K562 (cell line): ENCODE measurements around the gene LDAF1. TPM values are rescaled to one million over a fixed set of nuclear protein-coding genes. Genes with fewer than 3 reads are reported as not detected.

ENCODE experiments used
- CBFA2T2 ChIP-seq: fragments of 450-650 bp; conservative IDR thresholded peaks from 2 replicates; pipeline ENCODE4 v1.6.1; 2017; ENCODE audit warnings: mild to moderate bottlenecking
- GATA2 ChIP-seq: sonication (generic); formaldehyde crosslinking; IDR thresholded peaks from 2 replicates; pipeline ENCODE4 v1.4.0; 2020; ENCODE audit warnings: mild to moderate bottlenecking, missing genetic modification reagents
- NR3C1 ChIP-seq: sonication (generic); formaldehyde crosslinking; IDR thresholded peaks from 2 replicates; pipeline ENCODE4 v1.8.1; 2022; ENCODE audit warnings: missing genetic modification reagents
- SOX6 ChIP-seq: fragments of 450-650 bp; IDR thresholded peaks from 2 replicates; pipeline ENCODE4 v1.6.1; 2014; ENCODE audit warnings: mild to moderate bottlenecking
- SPI1 ChIP-seq: IDR thresholded peaks from 2 replicates; pipeline ENCODE4 v1.6.1; 2011; ENCODE audit warnings: low read depth, low read length, control low read depth, borderline replicate concordance
- TAF1 ChIP-seq: IDR thresholded peaks from 2 replicates; pipeline ENCODE4 v1.6.1; 2011; ENCODE audit warnings: mild to moderate bottlenecking, low read length, moderate library complexity; ENCODE audit not compliant: insufficient read depth, control insufficient read depth, severe bottlenecking; ENCODE audit errors: extremely low read depth
- TARDBP ChIP-seq: fragments of 450-650 bp; IDR thresholded peaks from 2 replicates; pipeline ENCODE4 v1.6.1; 2016
- TEAD1 ChIP-seq, 2 experiments: fragments of 450-650 bp in 1 of 2; sonication (generic) in 1 of 2; formaldehyde crosslinking; IDR thresholded peaks; 2 replicates each; pipeline versions ENCODE4 v1.4.0 to v1.8.0; 2020 to 2022; ENCODE audit warnings: mild to moderate bottlenecking in 2 of 2, missing genetic modification reagents in 1 of 2
- TRIM24 ChIP-seq, 2 experiments: fragments of 450-650 bp; IDR thresholded peaks; 2 replicates each; pipeline ENCODE4 v1.6.1; 2016
- ZFX ChIP-seq: sonication (generic); formaldehyde crosslinking; IDR thresholded peaks from 2 replicates; pipeline ENCODE4 v1.8.0; 2022; ENCODE audit warnings: mild to moderate bottlenecking, missing genetic modification reagents, moderate library complexity
- ZNF23 ChIP-seq: fragments of 250-450 bp; sonication (Bioruptor Pico); IDR thresholded peaks from 2 replicates; pipeline ENCODE4 v1.4.0; 2020; ENCODE audit warnings: mild to moderate bottlenecking
- ZNF57 ChIP-seq: fragments of 450-650 bp; formaldehyde crosslinking; IDR thresholded peaks from 2 replicates; pipeline ENCODE4 v1.4.0; 2020; ENCODE audit warnings: mild to moderate bottlenecking, moderate library complexity
- ZNF695 ChIP-seq: fragments of 450-650 bp; formaldehyde crosslinking; IDR thresholded peaks from 2 replicates; pipeline ENCODE4 v1.4.0; 2020; ENCODE audit warnings: mild to moderate bottlenecking, moderate library complexity
- polyA plus RNA-seq, 8 experiments: library from polyadenylated mRNA; depleted of rRNA in 4 of 8; stranded (reverse) in 5 of 8; unstranded in 3 of 8; fragments of >200 nt; fragmentation: Nextera tagmentation in 2 of 8; fragmentation: Illumina TruSeq in 1 of 8; extraction: Ambion mirVana in 2 of 8; extraction: Trizol in 1 of 8; gene quantifications; 2 replicates each; pipeline versions ENCODE4 v1.2.1 to v1.2.3, GENCODE V29; 2011 to 2014; ENCODE audit warnings: inconsistent platforms in 1 of 8, missing spikeins in 1 of 8
- total RNA-seq, 7 experiments: library from RNA; depleted of rRNA in 6 of 7; stranded (reverse); fragments of >200 nt in 6 of 7; fragmentation: Illumina TruSeq in 2 of 7; extraction: Trizol in 2 of 7; gene quantifications; 2 replicates each; pipeline versions ENCODE4 v1.2.1 to v1.2.3, GENCODE V29; 2011 to 2021; ENCODE audit warnings: low replicate concordance in 1 of 7
- TF ChIP-seq, protein P1 (sequence below): fragments of 450-650 bp; IDR thresholded peaks from 2 replicates; pipeline ENCODE4 v1.6.1; 2016; ENCODE audit warnings: mild to moderate bottlenecking, moderate library complexity
- TF ChIP-seq, protein P2 (sequence below): sonication (generic); formaldehyde crosslinking; IDR thresholded peaks from 2 replicates; pipeline ENCODE4 v1.8.1; 2023; ENCODE audit warnings: mild to moderate bottlenecking, missing genetic modification reagents
- TF ChIP-seq, protein P3 (sequence below): fragments of 450-650 bp; formaldehyde crosslinking; IDR thresholded peaks from 2 replicates; pipeline ENCODE4 v1.4.0; 2020; ENCODE audit warnings: mild to moderate bottlenecking, moderate library complexity

Gene LDAF1
- total and polyA plus RNA-seq, 9 of the 15 experiments (the other 6 are each of a cell fraction or from before 2014, with no cell fraction given), result 7.0 to 20.1 (median 12.5) TPM

DNA sequence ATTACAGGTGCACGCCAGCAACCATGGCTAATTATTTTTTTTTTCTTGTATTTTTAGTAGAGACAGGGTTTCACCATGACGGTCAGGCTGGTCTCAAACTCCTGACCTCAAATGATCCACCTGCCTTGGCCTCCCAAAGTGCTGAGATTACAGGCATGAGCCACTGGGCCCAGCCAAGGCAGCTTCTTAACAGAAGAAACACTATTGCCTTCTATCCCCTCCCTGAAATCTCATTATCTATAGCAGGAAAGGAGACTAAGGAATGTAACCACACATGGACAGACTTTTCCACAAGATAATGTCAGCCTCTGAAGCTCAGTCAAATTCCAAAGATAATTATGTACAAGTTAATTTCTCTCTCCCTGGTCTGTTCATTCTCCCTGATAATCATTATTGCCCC lies 58.6 kb downstream of the LDAF1 start (continued):
- TF ChIP-seq, protein P1, sequence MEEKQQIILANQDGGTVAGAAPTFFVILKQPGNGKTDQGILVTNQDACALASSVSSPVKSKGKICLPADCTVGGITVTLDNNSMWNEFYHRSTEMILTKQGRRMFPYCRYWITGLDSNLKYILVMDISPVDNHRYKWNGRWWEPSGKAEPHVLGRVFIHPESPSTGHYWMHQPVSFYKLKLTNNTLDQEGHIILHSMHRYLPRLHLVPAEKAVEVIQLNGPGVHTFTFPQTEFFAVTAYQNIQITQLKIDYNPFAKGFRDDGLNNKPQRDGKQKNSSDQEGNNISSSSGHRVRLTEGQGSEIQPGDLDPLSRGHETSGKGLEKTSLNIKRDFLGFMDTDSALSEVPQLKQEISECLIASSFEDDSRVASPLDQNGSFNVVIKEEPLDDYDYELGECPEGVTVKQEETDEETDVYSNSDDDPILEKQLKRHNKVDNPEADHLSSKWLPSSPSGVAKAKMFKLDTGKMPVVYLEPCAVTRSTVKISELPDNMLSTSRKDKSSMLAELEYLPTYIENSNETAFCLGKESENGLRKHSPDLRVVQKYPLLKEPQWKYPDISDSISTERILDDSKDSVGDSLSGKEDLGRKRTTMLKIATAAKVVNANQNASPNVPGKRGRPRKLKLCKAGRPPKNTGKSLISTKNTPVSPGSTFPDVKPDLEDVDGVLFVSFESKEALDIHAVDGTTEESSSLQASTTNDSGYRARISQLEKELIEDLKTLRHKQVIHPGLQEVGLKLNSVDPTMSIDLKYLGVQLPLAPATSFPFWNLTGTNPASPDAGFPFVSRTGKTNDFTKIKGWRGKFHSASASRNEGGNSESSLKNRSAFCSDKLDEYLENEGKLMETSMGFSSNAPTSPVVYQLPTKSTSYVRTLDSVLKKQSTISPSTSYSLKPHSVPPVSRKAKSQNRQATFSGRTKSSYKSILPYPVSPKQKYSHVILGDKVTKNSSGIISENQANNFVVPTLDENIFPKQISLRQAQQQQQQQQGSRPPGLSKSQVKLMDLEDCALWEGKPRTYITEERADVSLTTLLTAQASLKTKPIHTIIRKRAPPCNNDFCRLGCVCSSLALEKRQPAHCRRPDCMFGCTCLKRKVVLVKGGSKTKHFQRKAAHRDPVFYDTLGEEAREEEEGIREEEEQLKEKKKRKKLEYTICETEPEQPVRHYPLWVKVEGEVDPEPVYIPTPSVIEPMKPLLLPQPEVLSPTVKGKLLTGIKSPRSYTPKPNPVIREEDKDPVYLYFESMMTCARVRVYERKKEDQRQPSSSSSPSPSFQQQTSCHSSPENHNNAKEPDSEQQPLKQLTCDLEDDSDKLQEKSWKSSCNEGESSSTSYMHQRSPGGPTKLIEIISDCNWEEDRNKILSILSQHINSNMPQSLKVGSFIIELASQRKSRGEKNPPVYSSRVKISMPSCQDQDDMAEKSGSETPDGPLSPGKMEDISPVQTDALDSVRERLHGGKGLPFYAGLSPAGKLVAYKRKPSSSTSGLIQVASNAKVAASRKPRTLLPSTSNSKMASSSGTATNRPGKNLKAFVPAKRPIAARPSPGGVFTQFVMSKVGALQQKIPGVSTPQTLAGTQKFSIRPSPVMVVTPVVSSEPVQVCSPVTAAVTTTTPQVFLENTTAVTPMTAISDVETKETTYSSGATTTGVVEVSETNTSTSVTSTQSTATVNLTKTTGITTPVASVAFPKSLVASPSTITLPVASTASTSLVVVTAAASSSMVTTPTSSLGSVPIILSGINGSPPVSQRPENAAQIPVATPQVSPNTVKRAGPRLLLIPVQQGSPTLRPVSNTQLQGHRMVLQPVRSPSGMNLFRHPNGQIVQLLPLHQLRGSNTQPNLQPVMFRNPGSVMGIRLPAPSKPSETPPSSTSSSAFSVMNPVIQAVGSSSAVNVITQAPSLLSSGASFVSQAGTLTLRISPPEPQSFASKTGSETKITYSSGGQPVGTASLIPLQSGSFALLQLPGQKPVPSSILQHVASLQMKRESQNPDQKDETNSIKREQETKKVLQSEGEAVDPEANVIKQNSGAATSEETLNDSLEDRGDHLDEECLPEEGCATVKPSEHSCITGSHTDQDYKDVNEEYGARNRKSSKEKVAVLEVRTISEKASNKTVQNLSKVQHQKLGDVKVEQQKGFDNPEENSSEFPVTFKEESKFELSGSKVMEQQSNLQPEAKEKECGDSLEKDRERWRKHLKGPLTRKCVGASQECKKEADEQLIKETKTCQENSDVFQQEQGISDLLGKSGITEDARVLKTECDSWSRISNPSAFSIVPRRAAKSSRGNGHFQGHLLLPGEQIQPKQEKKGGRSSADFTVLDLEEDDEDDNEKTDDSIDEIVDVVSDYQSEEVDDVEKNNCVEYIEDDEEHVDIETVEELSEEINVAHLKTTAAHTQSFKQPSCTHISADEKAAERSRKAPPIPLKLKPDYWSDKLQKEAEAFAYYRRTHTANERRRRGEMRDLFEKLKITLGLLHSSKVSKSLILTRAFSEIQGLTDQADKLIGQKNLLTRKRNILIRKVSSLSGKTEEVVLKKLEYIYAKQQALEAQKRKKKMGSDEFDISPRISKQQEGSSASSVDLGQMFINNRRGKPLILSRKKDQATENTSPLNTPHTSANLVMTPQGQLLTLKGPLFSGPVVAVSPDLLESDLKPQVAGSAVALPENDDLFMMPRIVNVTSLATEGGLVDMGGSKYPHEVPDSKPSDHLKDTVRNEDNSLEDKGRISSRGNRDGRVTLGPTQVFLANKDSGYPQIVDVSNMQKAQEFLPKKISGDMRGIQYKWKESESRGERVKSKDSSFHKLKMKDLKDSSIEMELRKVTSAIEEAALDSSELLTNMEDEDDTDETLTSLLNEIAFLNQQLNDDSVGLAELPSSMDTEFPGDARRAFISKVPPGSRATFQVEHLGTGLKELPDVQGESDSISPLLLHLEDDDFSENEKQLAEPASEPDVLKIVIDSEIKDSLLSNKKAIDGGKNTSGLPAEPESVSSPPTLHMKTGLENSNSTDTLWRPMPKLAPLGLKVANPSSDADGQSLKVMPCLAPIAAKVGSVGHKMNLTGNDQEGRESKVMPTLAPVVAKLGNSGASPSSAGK, result peak; percentile 14; the same call in 1 of the 2 replicates
- peak; percentile 50; the same call in 1 of the 2 replicates for TF ChIP-seq GATA2 (CRISPR knock-in tag)
- no peak for TF ChIP-seq TAF1
- TF ChIP-seq, protein P2, sequence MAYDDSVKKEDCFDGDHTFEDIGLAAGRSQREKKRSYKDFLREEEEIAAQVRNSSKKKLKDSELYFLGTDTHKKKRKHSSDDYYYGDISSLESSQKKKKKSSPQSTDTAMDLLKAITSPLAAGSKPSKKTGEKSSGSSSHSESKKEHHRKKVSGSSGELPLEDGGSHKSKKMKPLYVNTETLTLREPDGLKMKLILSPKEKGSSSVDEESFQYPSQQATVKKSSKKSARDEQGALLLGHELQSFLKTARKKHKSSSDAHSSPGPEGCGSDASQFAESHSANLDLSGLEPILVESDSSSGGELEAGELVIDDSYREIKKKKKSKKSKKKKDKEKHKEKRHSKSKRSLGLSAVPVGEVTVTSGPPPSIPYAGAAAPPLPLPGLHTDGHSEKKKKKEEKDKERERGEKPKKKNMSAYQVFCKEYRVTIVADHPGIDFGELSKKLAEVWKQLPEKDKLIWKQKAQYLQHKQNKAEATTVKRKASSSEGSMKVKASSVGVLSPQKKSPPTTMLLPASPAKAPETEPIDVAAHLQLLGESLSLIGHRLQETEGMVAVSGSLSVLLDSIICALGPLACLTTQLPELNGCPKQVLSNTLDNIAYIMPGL (CRISPR knock-in tag), result no peak
- no peak for TF ChIP-seq ZNF57 (CRISPR knock-in tag)
- no peak for TF ChIP-seq SPI1
- TF ChIP-seq SOX6, result peak; percentile 45; the same call in 1 of the 2 replicates
- TF ChIP-seq TEAD1 (CRISPR knock-in tag; IDR thresholded peaks at IDR 0.05), result peak in 1 of 2 experiments; percentile 87; a peak in 2 of 4 replicates
- TF ChIP-seq, protein P3, sequence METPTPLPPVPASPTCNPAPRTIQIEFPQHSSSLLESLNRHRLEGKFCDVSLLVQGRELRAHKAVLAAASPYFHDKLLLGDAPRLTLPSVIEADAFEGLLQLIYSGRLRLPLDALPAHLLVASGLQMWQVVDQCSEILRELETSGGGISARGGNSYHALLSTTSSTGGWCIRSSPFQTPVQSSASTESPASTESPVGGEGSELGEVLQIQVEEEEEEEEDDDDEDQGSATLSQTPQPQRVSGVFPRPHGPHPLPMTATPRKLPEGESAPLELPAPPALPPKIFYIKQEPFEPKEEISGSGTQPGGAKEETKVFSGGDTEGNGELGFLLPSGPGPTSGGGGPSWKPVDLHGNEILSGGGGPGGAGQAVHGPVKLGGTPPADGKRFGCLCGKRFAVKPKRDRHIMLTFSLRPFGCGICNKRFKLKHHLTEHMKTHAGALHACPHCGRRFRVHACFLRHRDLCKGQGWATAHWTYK (CRISPR knock-in tag), result no peak
- TF ChIP-seq ZNF23 (CRISPR knock-in tag), result no peak
- peak in 1 of 2 experiments; percentile 31; a peak in 1 of 4 replicates for TF ChIP-seq TRIM24 (IDR thresholded peaks at IDR 0.05)
- peak; percentile 69 for TF ChIP-seq CBFA2T2
- TF ChIP-seq TARDBP, result no peak
- TF ChIP-seq ZNF695 (CRISPR knock-in tag), result no peak
- TF ChIP-seq NR3C1 (CRISPR knock-in tag), result no peak
- TF ChIP-seq ZFX, result 0 out of 2 replicates have a peak, but pooled peaks have one; percentile 33
